ENCODE data around the gene HDAC7.

DNA sequence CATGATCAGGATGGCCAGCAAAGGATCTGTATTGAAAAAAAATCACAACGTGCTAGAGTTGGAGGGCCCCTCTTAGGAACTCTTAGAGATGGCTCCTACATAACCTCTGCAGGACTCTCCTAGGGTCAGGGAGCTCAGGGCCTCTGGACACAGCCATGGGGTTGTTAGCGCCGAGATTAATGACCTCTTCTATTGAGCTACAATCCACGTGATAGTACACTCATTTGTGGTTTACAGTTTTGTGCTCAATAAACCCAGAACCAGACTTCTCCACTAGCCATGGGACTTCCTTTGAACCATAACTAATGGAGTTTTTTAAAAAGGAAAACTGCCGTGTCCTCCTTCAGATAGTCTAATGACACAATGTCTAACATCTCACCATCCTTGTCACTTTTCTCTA, 29.6 kb upstream of the HDAC7 start:
- TF ChIP-seq, protein P1, sequence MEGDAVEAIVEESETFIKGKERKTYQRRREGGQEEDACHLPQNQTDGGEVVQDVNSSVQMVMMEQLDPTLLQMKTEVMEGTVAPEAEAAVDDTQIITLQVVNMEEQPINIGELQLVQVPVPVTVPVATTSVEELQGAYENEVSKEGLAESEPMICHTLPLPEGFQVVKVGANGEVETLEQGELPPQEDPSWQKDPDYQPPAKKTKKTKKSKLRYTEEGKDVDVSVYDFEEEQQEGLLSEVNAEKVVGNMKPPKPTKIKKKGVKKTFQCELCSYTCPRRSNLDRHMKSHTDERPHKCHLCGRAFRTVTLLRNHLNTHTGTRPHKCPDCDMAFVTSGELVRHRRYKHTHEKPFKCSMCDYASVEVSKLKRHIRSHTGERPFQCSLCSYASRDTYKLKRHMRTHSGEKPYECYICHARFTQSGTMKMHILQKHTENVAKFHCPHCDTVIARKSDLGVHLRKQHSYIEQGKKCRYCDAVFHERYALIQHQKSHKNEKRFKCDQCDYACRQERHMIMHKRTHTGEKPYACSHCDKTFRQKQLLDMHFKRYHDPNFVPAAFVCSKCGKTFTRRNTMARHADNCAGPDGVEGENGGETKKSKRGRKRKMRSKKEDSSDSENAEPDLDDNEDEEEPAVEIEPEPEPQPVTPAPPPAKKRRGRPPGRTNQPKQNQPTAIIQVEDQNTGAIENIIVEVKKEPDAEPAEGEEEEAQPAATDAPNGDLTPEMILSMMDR (conservative IDR thresholded peaks at IDR 0.05; ENCODE audit: low read length), result no peak
- TF ChIP-seq EZH2phosphoT487 (IDR thresholded peaks at IDR 0.05; ENCODE audit: borderline replicate concordance), result no peak
